GM12874 (cell line): Measurements from ENCODE around the gene RRBP1.

Source experiments
- TF ChIP-seq, protein P1 (sequence below): IDR thresholded peaks from 2 replicates; pipeline ENCODE4 v1.5.1; 2011; ENCODE audit warnings: low read depth, mild to moderate bottlenecking, control low read depth, low read length, moderate library complexity; ENCODE audit not compliant: insufficient read depth

RRBP1 gene

DNA sequence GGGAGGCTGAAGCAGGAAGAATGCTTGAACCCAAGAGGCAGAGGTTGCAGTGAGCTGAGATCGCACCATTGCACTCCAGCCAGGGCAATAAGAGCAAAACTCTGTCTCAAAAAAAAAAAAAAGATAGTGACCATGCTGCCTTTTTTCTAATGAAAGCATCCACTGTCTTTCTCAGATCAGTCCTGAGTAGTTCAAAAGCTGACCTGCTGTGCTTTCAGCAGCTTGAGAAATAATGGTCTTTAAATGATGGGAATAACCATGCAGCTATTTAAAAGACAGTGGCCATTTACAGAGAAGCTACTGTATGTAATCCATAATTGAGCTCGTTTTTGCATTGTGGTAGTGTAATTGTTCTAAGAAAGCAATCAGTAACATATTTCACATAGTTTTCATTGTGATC, 76.0 kb downstream of the RRBP1 start:
- TF ChIP-seq, protein P1, sequence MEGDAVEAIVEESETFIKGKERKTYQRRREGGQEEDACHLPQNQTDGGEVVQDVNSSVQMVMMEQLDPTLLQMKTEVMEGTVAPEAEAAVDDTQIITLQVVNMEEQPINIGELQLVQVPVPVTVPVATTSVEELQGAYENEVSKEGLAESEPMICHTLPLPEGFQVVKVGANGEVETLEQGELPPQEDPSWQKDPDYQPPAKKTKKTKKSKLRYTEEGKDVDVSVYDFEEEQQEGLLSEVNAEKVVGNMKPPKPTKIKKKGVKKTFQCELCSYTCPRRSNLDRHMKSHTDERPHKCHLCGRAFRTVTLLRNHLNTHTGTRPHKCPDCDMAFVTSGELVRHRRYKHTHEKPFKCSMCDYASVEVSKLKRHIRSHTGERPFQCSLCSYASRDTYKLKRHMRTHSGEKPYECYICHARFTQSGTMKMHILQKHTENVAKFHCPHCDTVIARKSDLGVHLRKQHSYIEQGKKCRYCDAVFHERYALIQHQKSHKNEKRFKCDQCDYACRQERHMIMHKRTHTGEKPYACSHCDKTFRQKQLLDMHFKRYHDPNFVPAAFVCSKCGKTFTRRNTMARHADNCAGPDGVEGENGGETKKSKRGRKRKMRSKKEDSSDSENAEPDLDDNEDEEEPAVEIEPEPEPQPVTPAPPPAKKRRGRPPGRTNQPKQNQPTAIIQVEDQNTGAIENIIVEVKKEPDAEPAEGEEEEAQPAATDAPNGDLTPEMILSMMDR, result no peak

DNA sequence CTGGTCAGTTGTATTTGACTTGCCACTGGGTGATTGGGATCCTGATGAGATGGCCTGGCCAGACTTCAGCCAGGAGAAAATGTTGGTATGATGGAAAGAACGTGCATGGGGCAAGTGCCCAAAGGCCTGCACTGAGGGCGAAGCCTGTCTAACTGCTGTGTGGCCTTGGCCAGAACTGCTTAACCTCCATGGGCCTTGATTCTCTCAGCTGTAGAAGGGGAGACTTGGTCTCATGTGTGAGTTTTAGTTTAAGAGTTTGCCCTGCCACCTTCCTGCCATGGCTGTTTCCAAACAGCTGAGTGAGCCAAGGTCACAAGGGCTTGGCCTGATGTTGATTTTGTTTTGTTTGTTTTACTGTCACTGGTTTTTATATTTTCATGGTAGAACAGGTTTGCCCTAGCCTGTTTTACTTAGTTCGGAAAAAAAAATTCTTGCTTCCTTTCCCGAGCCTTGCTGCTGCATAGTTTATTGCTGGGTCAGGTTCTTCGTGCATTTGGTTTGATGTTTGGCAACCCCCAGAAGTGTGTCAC, 76.8 kb downstream of the RRBP1 start:
- TF ChIP-seq, protein P1, result no peak

DNA sequence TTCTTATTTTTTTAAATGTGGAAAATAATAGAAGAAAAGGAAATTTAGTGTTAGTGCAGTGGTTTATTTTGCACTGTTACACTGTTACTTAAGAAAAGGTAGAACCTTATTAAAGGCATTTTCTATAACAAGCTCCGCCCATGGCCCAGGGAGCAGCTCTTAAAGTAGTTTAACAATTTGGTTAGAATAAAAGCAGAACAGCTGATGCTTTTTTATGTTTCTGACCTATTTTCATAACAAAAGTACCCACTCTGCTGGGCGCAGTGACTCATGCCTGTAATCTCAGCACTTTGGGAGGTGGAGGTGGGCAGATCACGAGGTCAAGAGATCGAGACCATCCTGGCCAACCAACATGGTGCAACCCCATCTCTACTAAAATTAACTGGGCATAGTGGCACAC, 79.5 kb downstream of the RRBP1 start:
- TF ChIP-seq, protein P1, result no peak

DNA sequence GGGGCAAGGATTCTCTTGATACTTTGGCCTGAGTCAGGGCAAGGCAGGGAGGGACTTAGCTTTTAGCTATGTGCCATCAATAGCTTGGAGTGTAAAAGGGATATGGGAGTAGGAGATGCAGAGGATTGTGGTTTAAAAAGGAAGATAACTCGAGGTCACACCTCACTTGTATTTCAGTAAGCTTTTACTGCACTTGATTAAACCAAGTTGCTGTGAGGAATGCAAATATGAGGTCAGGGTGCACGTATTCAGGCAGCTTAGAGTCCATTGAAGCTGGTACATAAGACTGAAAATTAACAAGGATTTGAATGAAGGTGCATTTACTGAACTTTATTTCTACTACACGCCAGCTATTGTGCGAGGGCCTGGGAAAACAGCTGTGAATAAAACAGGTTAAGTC, 80.1 kb downstream of the RRBP1 start:
- TF ChIP-seq, protein P1, result no peak

DNA sequence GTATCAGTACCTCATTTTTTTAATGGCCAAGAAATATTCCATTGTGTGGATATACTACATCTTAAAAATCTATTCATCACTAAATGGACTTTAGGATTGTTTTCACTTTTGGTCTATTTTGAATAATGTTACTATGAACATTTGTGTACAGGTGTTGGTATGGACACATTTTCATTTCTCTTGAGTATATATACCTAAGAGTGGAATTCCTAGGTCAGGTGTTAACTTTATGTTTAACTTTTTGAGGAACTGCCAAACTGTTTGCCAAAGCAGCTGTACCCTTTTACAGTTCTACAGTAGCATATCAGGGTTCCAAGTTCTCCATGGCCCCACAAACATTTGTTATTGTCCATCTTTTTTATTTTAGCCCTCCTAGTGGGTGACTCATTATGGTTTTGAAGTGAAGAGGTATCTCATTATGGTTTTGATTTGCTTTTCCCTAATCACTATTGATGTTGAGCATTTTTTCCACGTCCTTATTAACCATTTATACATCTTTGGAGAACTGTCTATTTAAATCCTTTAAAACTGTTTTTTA, 84.0 kb downstream of the RRBP1 start:
- TF ChIP-seq, protein P1, result no peak

DNA sequence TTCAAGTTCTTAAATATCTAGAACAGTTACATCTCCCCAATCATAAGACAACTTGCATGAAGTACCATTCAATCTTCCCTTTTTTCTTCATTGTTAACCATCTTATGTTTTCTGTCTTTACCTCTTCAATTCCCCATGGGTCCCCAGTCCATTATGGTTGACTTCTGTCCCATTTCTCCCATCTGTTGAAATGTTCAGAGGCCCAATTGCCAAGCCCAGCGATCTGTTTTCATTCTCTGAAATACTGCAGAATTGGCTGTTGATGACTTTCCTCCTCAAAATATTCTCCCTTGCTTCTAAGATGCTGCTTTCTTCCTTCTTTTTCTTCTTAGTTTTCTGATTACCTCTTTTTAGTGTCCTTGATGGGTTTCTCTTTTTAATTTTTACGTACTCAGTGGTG, 86.2 kb downstream of the RRBP1 start:
- TF ChIP-seq, protein P1, result no peak

DNA sequence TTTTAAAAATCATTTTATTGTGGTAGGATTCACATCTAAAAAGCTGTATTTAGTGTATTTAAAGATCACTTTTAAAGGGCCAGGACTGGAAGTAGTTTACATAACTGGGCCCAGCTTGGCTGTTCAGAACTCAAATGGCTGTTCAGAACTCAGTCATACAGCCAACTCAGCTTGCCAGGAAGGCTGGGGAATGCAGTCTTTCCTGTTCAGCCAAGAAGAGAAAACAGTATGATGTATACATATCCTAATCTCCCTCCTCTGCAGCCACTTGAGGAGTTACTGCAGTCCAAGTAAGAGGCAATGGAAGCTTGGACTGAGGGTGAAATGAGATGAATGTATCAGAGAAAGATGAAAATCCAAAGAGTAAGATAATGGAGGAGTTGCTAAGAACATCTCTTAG, 87.6 kb downstream of the RRBP1 start:
- TF ChIP-seq, protein P1, result no peak

DNA sequence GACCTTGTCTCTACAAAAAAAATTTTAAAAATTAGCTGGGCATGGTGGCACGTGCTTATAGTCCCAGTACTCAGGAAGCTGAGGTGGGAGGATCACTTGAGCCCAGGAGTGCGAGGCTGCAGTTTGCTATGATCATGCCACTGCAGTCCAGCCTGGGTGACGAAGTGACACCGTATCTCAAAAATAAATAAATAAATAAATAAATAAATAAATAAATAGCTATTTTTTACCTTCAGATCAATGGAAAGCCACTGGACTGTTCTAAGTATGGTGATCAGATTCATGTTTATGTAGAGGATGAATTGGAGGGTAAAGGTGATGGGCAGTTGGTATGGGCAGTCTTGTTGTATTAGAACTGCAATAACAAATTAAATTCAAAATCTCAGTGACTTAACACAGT, 88.1 kb downstream of the RRBP1 start:
- TF ChIP-seq, protein P1, result no peak
